NCI-H524 treated with DMSO at 0.1 percent for 48 hours (cell line): ENCODE results near the gene NRSN2.
A peak's percentile ranks its signal among the peaks of the same experiment; 100 is the strongest.

Source experiments
- DNase-seq: peaks from one replicate; lab custom pipeline; 2025; lab: John Stamatoyannopoulos, UW

NRSN2 gene

GRCh38 chr20:346640-347316 is at the start of gene NRSN2:
TSS of gene NRSN2 (plus strand) at chr20:347111. CDS start at chr20:349644, 2,533 bp downstream.
- peak; percentile 92 for DNase-seq

GRCh38 chr20:297925-298775 is 48.8 kb upstream of the NRSN2 start:
- peak; percentile 18 for DNase-seq

GRCh38 chr20:298776-299391 is 48.0 kb upstream of the NRSN2 start:
- DNase-seq: no peak

- no peak for DNase-seq
These were observed 46.4 kb upstream of the NRSN2 start for GRCh38 chr20:300345-300990.

GRCh38 chr20:301886-302848 is 44.7 kb upstream of the NRSN2 start:
- DNase-seq: no peak

- no peak for DNase-seq
These were observed 41.2 kb upstream of the NRSN2 start for GRCh38 chr20:305745-306144.

GRCh38 chr20:308427-309038 is 38.4 kb upstream of the NRSN2 start:
- no peak for DNase-seq

- no peak for DNase-seq
These were observed 37.5 kb upstream of the NRSN2 start for GRCh38 chr20:309306-309840.

- DNase-seq: peak; percentile 98
These were observed 36.9 kb upstream of the NRSN2 start for GRCh38 chr20:309841-310644.

- DNase-seq: no peak
These were observed 36.3 kb upstream of the NRSN2 start for GRCh38 chr20:310645-311044.

GRCh38 chr20:311609-312008 is 35.3 kb upstream of the NRSN2 start:
- DNase-seq: no peak

- no peak for DNase-seq
These were observed 34.8 kb upstream of the NRSN2 start for GRCh38 chr20:312067-312466.

GRCh38 chr20:312866-313265 is 34.0 kb upstream of the NRSN2 start:
- no peak for DNase-seq

- no peak for DNase-seq
These were observed 33.5 kb upstream of the NRSN2 start for GRCh38 chr20:313402-313801.

GRCh38 chr20:313948-314347 is 33.0 kb upstream of the NRSN2 start:
- DNase-seq: no peak

- DNase-seq: no peak
These were observed 30.4 kb upstream of the NRSN2 start for GRCh38 chr20:316316-317068.

- peak; percentile 77 for DNase-seq
These were observed 22.5 kb upstream of the NRSN2 start for GRCh38 chr20:324177-325044.
